ENCODE measurements around the gene BTRC.

The BTRC gene

GRCh38 chr10:101485681-101486554 is 132.0 kb downstream of the BTRC start:
- DNase-seq, result no peak

- DNase-seq, result no peak
These were observed 133.4 kb downstream of the BTRC start for GRCh38 chr10:101487399-101487798.

- DNase-seq, result no peak
These were observed 135.4 kb downstream of the BTRC start for GRCh38 chr10:101489355-101489754.

GRCh38 chr10:101490026-101490425 is 136.1 kb downstream of the BTRC start:
- DNase-seq, result no peak

GRCh38 chr10:101492205-101492604 is 138.2 kb downstream of the BTRC start:
- no peak for DNase-seq

- no peak for DNase-seq
These were observed 138.8 kb downstream of the BTRC start for GRCh38 chr10:101492814-101493213.

GRCh38 chr10:101493249-101493648 is 139.3 kb downstream of the BTRC start:
- DNase-seq, result no peak

GRCh38 chr10:101493782-101494281 is 139.9 kb downstream of the BTRC start:
- DNase-seq, result no peak

GRCh38 chr10:101494650-101495049 is 140.7 kb downstream of the BTRC start:
- no peak for DNase-seq

GRCh38 chr10:101495324-101495925 is 141.5 kb downstream of the BTRC start:
- DNase-seq, result no peak

GRCh38 chr10:101504438-101504837 is 150.5 kb downstream of the BTRC start:
- DNase-seq, result no peak

- no peak for DNase-seq
These were observed 153.1 kb downstream of the BTRC start for GRCh38 chr10:101506829-101507661.

GRCh38 chr10:101507828-101508227 is 153.9 kb downstream of the BTRC start:
- DNase-seq, result no peak

GRCh38 chr10:101511938-101512337 is 158.0 kb downstream of the BTRC start:
- no peak for DNase-seq

GRCh38 chr10:101512738-101513137 is 158.8 kb downstream of the BTRC start:
- DNase-seq, result no peak

GRCh38 chr10:101513733-101514132 is 159.8 kb downstream of the BTRC start:
- no peak for DNase-seq

- no peak for DNase-seq
These were observed 171.9 kb downstream of the BTRC start for GRCh38 chr10:101525848-101526247.

- no peak for DNase-seq
These were observed 175.2 kb downstream of the BTRC start for GRCh38 chr10:101529207-101529606.

- no peak for DNase-seq
These were observed 176.0 kb downstream of the BTRC start for GRCh38 chr10:101529725-101530553.

GRCh38 chr10:101535949-101536348 is 182.0 kb downstream of the BTRC start:
- DNase-seq, result no peak

GRCh38 chr10:101536800-101537199 is 182.8 kb downstream of the BTRC start:
- DNase-seq, result no peak

- no peak for DNase-seq
These were observed 184.5 kb downstream of the BTRC start for GRCh38 chr10:101538446-101538845.

Data from activated naive CD4-positive, alpha-beta T cell (primary cell).